A549 (cell line): Measurements from ENCODE around the gene FAAP100. TPM values are rescaled to one million over a fixed set of nuclear protein-coding genes. Genes with fewer than 3 reads are reported as not detected.

Experiments
- ATAC-seq, 2 experiments: fragments of 200-7000 bp in 1 of 2; fragments of >200 bp in 1 of 2; cut with Nextera tagmentation in 1 of 2; cut with Tn5 transposase in 1 of 2; 3 replicates each; pipeline versions ENCODE4 v1.8.0 to v1.9.1; 2018 to 2020; ENCODE audit warnings: mild to moderate bottlenecking in 1 of 2, moderate library complexity in 1 of 2
- CTCF ChIA-PET: fragments of 300-600 bp; sonication (Branson Sonifier 250); formaldehyde crosslinking; extraction: SDS; loops from one replicate; lab custom pipeline; 2021; ENCODE audit warnings: antibody characterized with exemption, inconsistent platforms; lab: Yijun Ruan, JAX
- POLR2A ChIA-PET: fragments of 350-600 bp; formaldehyde crosslinking; extraction: SDS; loops from one replicate; lab custom pipeline; 2021; ENCODE audit warnings: antibody characterized with exemption, inconsistent platforms; lab: Yijun Ruan, JAX
- DNase-seq, 2 experiments: peaks; one replicate each; pipeline versions ENCODE4 v3.0.0 to v3.0.0-alpha.2; 2011 to 2016; ENCODE audit warnings: low read depth in 1 of 2, low spot score in 1 of 2
- FAIRE-seq: peaks from 2 replicates; lab custom pipeline; 2011; peaks lifted over from hg19 to GRCh38; lab: Jason Lieb, UNC
- H3K27ac ChIP-seq, 2 experiments: fragments of >200 bp; sonication (Bioruptor Twin); formaldehyde crosslinking; 3 replicates each; pipeline ENCODE4 v1.5.1; 2016 to 2017
- H3K4me1 ChIP-seq: fragments of >200 bp; sonication (Bioruptor Twin); formaldehyde crosslinking; 3 replicates; pipeline ENCODE4 v1.6.1; 2016
- H3K4me2 ChIP-seq: fragments of >200 bp; sonication (Bioruptor Twin); formaldehyde crosslinking; 3 replicates; pipeline ENCODE4 v1.6.1; 2016
- H3K4me3 ChIP-seq: fragments of >200 bp; sonication (Bioruptor Twin); formaldehyde crosslinking; 3 replicates; pipeline ENCODE4 v1.5.1; 2016
- H3K9me3 ChIP-seq: fragments of >200 bp; sonication (Bioruptor Twin); formaldehyde crosslinking; 3 replicates; pipeline ENCODE4 v1.6.1; 2016
- BCL3 ChIP-seq: fragments of >200 bp; sonication (Bioruptor Twin); formaldehyde crosslinking; IDR thresholded peaks from 3 replicates; pipeline ENCODE4 v1.6.1; 2016
- CBX2 ChIP-seq: fragments of 200-600 bp; sonication (generic); IDR thresholded peaks from 2 replicates; pipeline ENCODE4 v1.6.1; 2016; ENCODE audit warnings: low read depth, mild to moderate bottlenecking, borderline replicate concordance
- CHD2 ChIP-seq: fragments of 150-350 bp; IDR thresholded peaks from 2 replicates; pipeline ENCODE4 v1.6.1; 2014; ENCODE audit warnings: low read length; ENCODE audit not compliant: partially characterized antibody
- CTCF ChIP-seq: fragments of >200 bp; sonication (Bioruptor Twin); formaldehyde crosslinking; IDR thresholded peaks from 3 replicates; pipeline ENCODE4 v1.5.1; 2016
- EHMT2 ChIP-seq: fragments of 200-600 bp; sonication (generic); IDR thresholded peaks from 2 replicates; pipeline ENCODE4 v1.6.1; 2016; ENCODE audit warnings: antibody characterized with exemption, low read depth, mild to moderate bottlenecking, moderate library complexity
- ESRRA ChIP-seq: fragments of 150-350 bp; IDR thresholded peaks from 2 replicates; pipeline ENCODE4 v1.6.1; 2014; ENCODE audit warnings: mild to moderate bottlenecking, low read length, borderline replicate concordance
- FOSB ChIP-seq: fragments of 250-450 bp; sonication (Bioruptor Pico); IDR thresholded peaks from 2 replicates; pipeline ENCODE4 v1.5.0; 2020; ENCODE audit warnings: mild to moderate bottlenecking, moderate library complexity
- FOSL2 ChIP-seq, 2 experiments: fragments of 450-650 bp in 1 of 2; fragments of >200 bp in 1 of 2; sonication (Bioruptor Twin) in 1 of 2; formaldehyde crosslinking; IDR thresholded peaks; 2 replicates each; pipeline versions ENCODE4 v1.5.0 to v1.6.1; 2016 to 2020; ENCODE audit warnings: mild to moderate bottlenecking in 1 of 2, moderate library complexity in 1 of 2
- FOXS1 ChIP-seq: fragments of 250-450 bp; sonication (Bioruptor Pico); IDR thresholded peaks from 2 replicates; pipeline ENCODE4 v1.5.0; 2020; ENCODE audit warnings: mild to moderate bottlenecking, moderate library complexity
- GATA3 ChIP-seq: IDR thresholded peaks from 2 replicates; pipeline ENCODE4 v1.6.1; 2012; ENCODE audit warnings: borderline replicate concordance
- HES2 ChIP-seq: fragments of >200 bp; sonication (Bioruptor Twin); formaldehyde crosslinking; IDR thresholded peaks from 2 replicates; pipeline ENCODE4 v1.6.1; 2016
- HMGXB4 ChIP-seq: fragments of 250-450 bp; sonication (Bioruptor Pico); IDR thresholded peaks from 2 replicates; pipeline ENCODE4 v1.5.0; 2021; ENCODE audit warnings: mild to moderate bottlenecking, moderate library complexity, borderline replicate concordance
- JUN ChIP-seq, 2 experiments: fragments of >200 bp; sonication (Bioruptor Twin); formaldehyde crosslinking; IDR thresholded peaks; 2 replicates in 1 of 2; 3 replicates in 1 of 2; pipeline ENCODE4 v1.6.1; 2016 to 2017
- MAZ ChIP-seq: fragments of 150-350 bp; IDR thresholded peaks from 2 replicates; pipeline ENCODE4 v1.6.1; 2014; ENCODE audit warnings: antibody characterized with exemption, low read depth, low read length, borderline replicate concordance
- MYC ChIP-seq: IDR thresholded peaks from 2 replicates; pipeline ENCODE4 v1.6.1; 2012; ENCODE audit warnings: mild to moderate bottlenecking, inconsistent platforms, low read length, improper control_type of control experiment, borderline replicate concordance
- NFE2L2 ChIP-seq: fragments of 150-350 bp; conservative IDR thresholded peaks from 2 replicates; pipeline ENCODE4 v1.6.1; 2014; ENCODE audit warnings: low read length
- POLR2A ChIP-seq: IDR thresholded peaks from 2 replicates; pipeline ENCODE4 v1.6.1; 2012; ENCODE audit warnings: mild to moderate bottlenecking, low read length
- POLR2AphosphoS2 ChIP-seq: conservative IDR thresholded peaks from 2 replicates; pipeline ENCODE4 v1.6.1; 2012; ENCODE audit warnings: low read length, improper control_type of control experiment, inconsistent platforms
- RAD21 ChIP-seq, 2 experiments: fragments of >200 bp in 1 of 2; sonication (Bioruptor Twin) in 1 of 2; formaldehyde crosslinking in 1 of 2; IDR thresholded peaks in 1 of 2; conservative IDR thresholded peaks in 1 of 2; 2 replicates in 1 of 2; 3 replicates in 1 of 2; pipeline ENCODE4 v1.6.1; 2012 to 2018; ENCODE audit warnings: inconsistent platforms in 1 of 2
- SREBF2 ChIP-seq: fragments of 450-650 bp; IDR thresholded peaks from 2 replicates; pipeline ENCODE4 v1.6.1; 2014; ENCODE audit warnings: mild to moderate bottlenecking, moderate library complexity
- TP53 ChIP-seq: fragments of 250-450 bp; sonication (Bioruptor Pico); IDR thresholded peaks from 2 replicates; pipeline ENCODE4 v1.5.0; 2021; ENCODE audit warnings: mild to moderate bottlenecking, moderate library complexity
- ZC3H11A ChIP-seq: fragments of 450-650 bp; IDR thresholded peaks from 2 replicates; pipeline ENCODE4 v1.6.1; 2014; ENCODE audit warnings: antibody characterized with exemption, mild to moderate bottlenecking
- ZNF302 ChIP-seq: fragments of 250-450 bp; sonication (Bioruptor Pico); IDR thresholded peaks from 2 replicates; pipeline ENCODE4 v1.9.0; 2021; ENCODE audit warnings: inconsistent platforms, mild to moderate bottlenecking, moderate library complexity
- ZSCAN20 ChIP-seq: fragments of 250-450 bp; sonication (Bioruptor Pico); IDR thresholded peaks from 2 replicates; pipeline ENCODE4 v1.8.0; 2022; ENCODE audit warnings: mild to moderate bottlenecking, moderate library complexity
- WGBS: methylation state at CpG from one replicate; pipeline ENCODE4 v1.1.6; 2017; ENCODE audit errors: missing lambda C conversion rate; 5-methylcytosine and 5-hydroxymethylcytosine counted together
- polyA plus RNA-seq, 4 experiments: library from polyadenylated mRNA; depleted of rRNA in 3 of 4; stranded (reverse); fragments of >200 nt; fragmentation: RNase III in 1 of 4; extraction: RNeasy Plus Mini Kit Qiagen cat#74134 plus additional on column Dnase treatment in 1 of 4; gene quantifications; 2 replicates in 3 of 4; 3 replicates in 1 of 4; pipeline ENCODE4 v1.2.3, GENCODE V29; 2011 to 2017

Gene FAAP100
- polyA plus RNA-seq, 2 of the 4 experiments (the other 2 are of a cell fraction), result 5.4 to 16.8 TPM

GRCh38 chr17:81550285-81550684 is 1.9 kb downstream of the FAAP100 start:
- no peak overlapping the region for H3K4me2 ChIP-seq
- ChIA-PET POLR2A (no interaction called here), CTCF (interaction anchor here (0.6 to 45.0 kb wide), 5 partner anchors 9 to 267 kb away, joined by 3 to 1604 read pairs (median 28); no protein-coding TSS in a partner anchor)
- FAIRE-seq (no peak), ATAC-seq (no peak), DNase-seq (no peak)
- no peaks in the 10 kb centered on the region for H3K9me3 ChIP-seq
- 94% methylated on average over 13 of the region's 15 CpGs for WGBS
- H3K4me3 ChIP-seq, result no peak overlapping the region
- no peak overlapping the region for H3K27ac ChIP-seq
- H3K4me1 ChIP-seq, result peaks cover 21% of the 10 kb centered on the region
- TF ChIP-seq ZC3H11A, result no peak
- no peak for TF ChIP-seq CBX2
- TF ChIP-seq NFE2L2, result no peak
- no peak for TF ChIP-seq MAZ
- TF ChIP-seq CHD2, result no peak
- no peak for TF ChIP-seq FOSB (CRISPR knock-in tag)
- TF ChIP-seq GATA3, result no peak
- TF ChIP-seq JUN (IDR thresholded peaks at IDR 0.05), result no peak
- no peak for TF ChIP-seq TP53 (CRISPR knock-in tag)
- no peak for TF ChIP-seq FOSL2 (IDR thresholded peaks at IDR 0.05)
- TF ChIP-seq FOSL2 (CRISPR knock-in tag; IDR thresholded peaks at IDR 0.05), result no peak
- no peak for TF ChIP-seq HES2
- TF ChIP-seq FOXS1 (CRISPR knock-in tag), result no peak
- TF ChIP-seq HMGXB4 (CRISPR knock-in tag), result no peak

- no peak for FAIRE-seq
- POLR2A ChIA-PET, result no interaction called here
- no peak for DNase-seq
- Histone ChIP-seq H3K4me1 (peaks cover 20% of the 10 kb centered on the region), H3K4me2 (no peak overlapping the region), H3K4me3 (no peak overlapping the region), H3K27ac (no peak overlapping the region), H3K9me3 (no peaks in the 10 kb centered on the region)
- CTCF ChIA-PET, result interaction anchor here (0.6 to 45.0 kb wide), 5 partner anchors 9 to 267 kb away, joined by 3 to 1604 read pairs (median 28); no protein-coding TSS in a partner anchor
- 92% methylated on average over 8 of the region's 8 CpGs for WGBS
- no peak for ATAC-seq
- TF ChIP-seq ZNF302 (CRISPR knock-in tag) (no peak), POLR2A (no peak), ZC3H11A (no peak), ZSCAN20 (no peak), BCL3 (no peak), CTCF (no peak), POLR2AphosphoS2 (no peak), SREBF2 (no peak), NFE2L2 (no peak), ESRRA (no peak), MYC (no peak), RAD21 (conservative IDR thresholded peaks at IDR 0.05 in 1 of 2, IDR thresholded peaks at IDR 0.05 in 1 of 2) (no peak), EHMT2 (no peak), TP53 (CRISPR knock-in tag) (no peak)
Observed at GRCh38 chr17:81549826-81550225, 2.3 kb downstream of the FAAP100 start.
